CMK (cell line): ENCODE measurements around the gene TMUB2.
"Not testable (repeated sequence)": the region's sequence is repeated elsewhere in the genome, so short reads cannot be mapped to it uniquely, and the experiment has no call there.

Experiments used
- DNase-seq: peaks from one replicate; pipeline ENCODE4 v3.0.0-alpha.2; 2010; ENCODE audit warnings: low read depth

Gene TMUB2

DNA sequence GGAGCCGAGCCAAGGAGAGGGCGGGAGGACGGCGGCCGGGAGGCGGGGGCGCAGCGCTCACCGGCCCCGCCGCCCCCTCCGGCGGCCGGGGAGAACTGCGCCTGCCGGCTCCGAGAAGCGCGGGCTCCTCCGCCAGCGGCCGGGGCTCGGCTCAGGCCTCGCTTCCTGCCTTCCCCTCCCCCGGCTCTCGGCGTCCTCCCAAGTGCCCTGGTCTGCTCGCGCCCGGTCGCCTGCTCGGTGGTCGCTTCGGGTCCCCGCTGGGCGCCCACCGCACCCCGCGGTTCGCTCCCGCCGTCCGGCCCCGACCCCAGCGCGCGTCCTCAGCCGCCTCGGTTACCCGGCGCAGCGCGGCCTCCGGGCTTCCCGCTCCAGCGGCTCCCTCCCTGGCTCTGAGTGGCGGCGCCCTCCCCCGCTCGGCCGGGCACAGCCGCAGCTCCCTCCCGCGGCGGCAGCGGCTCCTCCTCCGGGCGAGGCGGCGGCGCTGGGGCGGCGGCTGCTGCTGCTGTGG, 32.4 kb downstream of the TMUB2 start:
- DNase-seq, result no peak

DNA sequence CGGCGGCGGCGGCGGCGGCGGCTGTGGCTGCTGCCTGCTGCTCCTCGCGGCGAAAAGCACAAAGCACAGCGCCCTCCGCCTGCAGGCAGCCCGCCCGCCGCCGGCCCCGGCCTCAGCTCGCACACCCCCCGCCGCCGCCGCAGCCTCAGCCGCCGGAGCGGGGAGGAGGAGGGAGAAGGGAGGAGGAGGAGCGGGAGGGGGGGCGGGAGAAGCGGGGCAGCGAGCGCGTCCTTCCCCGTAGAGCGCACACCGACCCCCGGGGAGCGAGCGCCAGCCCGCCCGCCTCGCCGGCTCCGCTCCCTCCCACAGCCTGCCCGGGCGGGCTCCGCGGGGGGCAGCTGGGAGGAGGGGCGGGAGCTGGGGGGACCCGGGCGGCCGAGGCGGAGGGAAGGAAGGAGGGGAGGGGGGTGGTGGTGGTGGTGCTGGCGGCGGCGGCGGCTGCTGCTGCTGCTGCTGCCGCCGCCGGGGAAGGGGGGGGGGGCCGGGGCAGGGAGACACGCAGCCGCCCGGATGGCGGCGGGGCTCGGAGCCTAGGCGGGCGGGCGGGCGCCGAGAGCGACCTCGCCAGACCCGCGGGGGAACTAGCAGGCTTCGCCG, 32.9 kb downstream of the TMUB2 start, which contains the start of gene UBTF:
TSS of gene UBTF (minus strand) at position 60 of the 597 bp plus-strand sequence. CDS start 1,446 bp downstream, outside the sequence.
- DNase-seq, result no peak

DNA sequence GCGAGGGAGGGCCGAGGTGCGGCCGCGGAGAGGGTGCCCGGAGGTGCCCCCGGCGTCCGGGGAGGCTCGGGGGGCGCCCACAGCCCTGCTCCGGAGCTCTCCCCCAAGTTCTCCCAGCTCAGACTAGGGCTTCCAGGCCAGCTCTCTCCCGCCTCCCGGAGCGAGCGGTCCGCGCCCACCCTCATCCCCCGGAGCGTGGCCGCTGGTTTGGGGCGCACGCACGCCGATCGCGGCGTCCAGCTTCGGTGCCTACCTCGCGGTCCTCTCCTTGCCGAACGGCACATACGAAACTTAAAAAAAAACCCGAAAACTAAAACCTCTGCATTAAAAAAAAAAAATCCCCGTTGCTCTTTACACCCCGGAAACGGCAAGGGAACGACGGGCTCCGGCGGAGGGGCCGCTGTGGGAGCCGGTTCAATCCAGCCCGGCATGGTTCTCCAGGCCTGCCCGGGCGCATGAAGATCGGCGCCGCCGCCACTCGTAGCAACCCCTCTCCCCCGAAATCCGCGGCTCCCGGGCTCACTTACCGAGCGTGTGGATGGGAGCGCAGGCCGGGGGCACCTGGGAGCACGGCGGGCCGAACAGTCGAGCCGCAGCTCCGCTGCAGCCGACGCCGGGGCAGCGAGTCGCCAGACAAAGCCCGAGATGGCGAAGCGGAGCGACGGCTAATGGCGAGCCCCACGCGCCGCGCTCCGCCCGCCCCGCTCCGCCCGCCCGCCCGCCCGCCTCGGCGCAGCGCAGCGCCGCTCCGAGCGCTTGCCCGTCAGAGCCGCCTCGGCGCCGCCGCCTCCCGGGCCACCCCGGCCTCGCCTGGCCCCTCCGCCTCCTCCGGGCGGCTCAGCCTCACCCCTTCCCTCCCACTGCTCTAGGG, 33.7 kb downstream of the TMUB2 start:
- DNase-seq, result no peak

DNA sequence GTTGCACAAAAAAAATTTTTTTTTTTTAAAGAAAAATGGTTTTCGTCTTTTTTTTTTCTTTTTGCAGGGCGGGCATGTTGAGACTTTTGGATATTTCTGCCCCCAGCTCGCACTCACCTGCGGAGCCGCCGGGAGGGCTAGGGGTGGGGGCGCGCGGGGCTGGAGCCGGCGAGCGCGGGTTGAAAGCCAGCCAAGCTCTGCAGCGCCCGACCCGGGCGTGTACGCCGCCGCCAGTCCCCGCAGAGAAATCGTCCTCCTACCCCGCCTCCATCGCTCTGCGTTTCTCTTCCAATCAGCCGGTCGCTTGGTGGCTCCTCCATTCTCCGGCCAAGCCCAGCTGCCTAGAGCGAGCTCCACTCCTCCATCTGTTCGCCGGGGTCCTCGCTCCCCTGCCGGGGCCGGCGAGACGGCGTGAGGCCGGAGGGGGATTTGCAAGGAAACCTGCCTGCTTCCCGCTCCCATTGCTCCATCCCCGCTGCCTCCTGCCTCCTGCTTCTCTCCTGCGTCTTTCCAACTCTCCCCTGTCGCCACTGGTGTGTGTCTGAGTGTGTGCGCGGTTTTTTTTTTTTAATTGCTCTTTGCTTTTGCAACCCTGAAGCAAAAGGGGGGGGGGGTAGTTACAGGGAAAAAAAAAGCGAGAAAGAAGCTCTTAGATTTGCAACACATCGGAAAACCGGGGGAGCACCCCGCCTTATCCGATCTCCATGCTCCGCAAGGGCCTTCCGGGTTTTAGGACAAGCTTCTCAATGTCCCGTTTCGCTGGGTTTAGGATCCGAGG, 34.5 kb downstream of the TMUB2 start:
- no peak for DNase-seq

DNA sequence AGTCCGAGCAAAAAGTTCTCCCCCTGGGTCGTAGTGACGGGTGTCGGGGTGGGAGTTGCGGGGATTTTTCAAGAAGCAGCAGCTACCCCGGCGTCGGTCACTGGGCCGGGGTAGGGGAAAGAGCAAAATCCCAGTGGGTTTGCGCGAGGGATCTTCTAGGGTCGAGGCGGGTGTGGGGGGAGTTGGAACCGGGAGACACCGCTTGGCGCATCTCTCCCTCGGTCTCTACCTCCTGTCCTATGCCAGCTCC, 35.0 kb downstream of the TMUB2 start:
- DNase-seq, result no peak

DNA sequence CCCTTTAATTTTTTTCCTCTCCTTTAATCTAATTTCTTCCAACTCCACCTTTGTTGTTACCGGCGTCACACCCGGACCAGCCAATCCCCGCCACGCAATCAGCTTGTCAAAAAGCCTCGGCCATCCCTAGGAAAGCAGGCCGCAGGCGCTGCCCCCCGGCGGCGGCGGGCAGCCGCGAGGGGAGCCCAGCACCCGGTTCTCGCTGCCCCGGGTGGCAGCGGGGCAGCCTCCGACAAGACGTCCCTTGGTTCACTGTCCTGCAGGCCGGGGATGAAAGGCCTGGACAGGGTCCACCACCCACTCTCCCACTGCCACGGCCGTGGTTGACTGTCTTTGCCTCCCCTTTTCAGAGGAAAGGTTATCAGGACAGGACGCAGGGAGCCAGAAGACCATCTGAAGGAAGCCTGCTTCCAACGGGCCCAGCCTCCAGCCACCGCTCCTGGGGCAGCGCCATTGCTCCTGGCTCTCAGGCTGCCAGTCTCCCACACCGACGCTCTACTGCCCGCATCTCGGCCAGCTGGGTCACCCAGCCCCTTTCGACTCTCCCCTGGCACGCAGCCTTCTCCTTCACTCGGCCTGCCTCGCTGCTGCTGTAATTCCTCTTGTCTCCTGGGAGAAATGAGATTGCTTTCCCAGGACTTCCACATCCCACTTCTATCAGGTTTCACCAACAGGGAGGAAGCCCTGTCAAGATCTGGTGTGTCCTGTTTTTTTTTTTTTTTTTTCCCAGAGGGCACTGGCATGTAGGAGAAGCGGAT, 35.5 kb downstream of the TMUB2 start:
- DNase-seq, result no peak

DNA sequence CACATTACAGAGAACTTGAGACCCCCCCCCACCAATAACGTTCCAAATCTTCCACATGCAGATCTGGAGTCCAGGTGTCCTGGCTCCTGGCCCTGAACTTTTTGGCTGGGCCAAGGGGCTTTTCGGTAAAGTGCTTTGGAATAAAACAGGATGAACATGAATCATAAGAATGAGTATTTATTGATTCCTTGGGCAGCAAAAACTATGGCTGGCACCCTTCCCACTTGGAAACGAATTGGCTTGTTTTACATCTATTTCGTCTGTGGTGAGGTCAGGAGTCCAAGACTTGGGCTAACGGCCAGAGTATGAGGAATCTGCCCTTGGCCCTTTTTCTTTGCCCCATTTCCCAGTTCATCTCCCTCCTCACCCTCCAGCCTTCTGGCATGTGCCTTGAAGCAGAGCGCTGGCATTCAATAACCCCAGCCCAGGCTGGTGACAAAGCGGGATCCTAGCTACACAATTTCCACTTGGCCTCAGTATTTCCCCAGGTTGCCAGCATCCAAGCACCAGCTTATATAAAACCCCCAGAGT, 36.8 kb downstream of the TMUB2 start:
- DNase-seq, result no peak

DNA sequence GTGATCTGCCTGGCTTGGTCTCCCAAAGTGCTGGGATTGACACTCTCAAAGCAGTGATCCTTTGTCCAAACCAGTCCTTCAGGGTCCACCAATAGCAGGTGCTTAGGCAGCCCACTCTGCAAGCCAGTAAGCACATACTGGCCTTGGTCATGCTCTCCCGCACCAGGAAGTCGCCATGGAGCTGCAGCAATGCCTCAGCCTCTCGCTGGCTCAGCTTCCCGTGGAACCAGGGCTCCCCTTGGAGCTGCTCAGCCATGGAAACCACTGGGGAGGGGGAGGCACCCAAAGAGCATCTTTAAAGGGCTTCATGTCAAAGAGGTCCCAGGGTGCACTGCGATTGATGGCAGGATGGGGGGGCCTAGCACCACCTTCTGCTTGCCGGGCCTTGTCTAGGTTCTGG, 42.3 kb downstream of the TMUB2 start:
- DNase-seq, result no peak

DNA sequence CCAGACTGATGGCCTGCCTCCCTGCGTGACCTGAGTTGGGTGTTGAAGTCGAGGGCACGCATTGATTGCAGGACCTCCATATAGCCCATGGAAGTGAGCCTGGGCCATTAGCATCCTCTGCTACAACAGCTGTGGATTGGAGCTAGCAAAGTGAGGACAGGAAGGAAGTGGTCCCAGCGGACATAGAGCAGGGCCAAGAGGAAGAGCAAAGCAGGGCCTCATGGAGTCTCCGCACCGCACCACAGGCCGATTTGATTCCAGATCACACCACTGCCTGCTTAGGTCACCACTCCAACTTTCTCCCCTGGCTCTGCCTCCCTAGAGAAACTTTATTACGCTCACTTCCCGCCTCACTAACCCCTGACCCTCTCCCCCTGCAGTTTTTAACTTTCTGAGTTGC, 43.4 kb downstream of the TMUB2 start:
- DNase-seq, result no peak

DNA sequence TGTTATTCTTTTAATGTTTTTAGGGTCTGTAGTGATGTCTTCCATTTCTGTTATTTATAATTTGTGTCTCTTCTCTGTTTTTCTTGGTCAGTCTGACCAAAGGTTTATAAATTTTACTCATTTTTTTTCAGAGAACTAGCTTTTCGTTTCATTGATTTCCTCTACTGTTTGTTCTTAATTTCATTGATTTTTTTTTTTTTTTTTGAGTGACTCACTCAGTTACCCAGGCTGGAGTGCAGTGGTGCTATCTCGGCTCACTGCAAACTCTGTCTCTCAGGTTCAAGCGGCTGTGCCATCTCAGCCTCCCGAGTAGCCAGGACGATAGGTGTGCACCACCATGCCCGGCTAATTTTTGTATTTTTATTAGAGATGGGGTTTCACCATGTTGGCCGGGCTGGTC, 45.3 kb downstream of the TMUB2 start:
- no peak for DNase-seq

DNA sequence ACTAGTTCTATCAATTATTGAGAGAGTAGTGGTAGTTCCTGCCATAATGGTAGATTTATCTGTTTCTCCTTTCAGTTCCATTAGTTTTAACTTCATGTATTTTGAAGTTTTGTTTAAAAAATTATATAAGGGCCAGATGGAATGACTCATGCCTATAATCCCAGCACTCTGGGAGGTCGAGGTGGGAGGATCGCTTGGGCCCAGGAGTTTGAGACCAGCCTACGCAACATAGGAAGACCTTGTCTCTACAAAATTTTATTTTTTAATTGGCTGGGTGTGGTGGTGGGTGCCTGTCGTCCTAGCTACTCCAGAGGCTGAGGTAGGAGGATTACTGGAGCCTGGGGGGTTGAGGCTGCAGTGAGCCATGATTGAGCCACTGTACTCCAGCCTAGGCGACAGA, 46.8 kb downstream of the TMUB2 start:
- no peak for DNase-seq

DNA sequence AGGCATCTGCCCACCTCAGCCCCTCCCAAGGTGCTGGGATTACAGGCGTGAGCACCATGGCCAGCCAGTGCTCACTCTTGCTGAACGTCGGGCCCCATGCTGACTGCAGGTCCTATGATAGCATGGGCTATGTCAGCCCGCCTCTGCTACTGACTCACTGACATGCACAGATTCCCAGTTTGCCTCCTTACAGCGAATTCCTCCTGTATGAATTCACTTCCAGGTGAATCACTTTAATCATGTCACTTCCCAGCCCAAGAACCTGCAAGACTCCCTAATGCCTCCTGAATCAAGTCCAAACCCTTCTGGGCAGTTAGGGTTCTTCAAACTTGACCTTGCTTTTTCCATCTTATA, 48.8 kb downstream of the TMUB2 start:
- no peak for DNase-seq

DNA sequence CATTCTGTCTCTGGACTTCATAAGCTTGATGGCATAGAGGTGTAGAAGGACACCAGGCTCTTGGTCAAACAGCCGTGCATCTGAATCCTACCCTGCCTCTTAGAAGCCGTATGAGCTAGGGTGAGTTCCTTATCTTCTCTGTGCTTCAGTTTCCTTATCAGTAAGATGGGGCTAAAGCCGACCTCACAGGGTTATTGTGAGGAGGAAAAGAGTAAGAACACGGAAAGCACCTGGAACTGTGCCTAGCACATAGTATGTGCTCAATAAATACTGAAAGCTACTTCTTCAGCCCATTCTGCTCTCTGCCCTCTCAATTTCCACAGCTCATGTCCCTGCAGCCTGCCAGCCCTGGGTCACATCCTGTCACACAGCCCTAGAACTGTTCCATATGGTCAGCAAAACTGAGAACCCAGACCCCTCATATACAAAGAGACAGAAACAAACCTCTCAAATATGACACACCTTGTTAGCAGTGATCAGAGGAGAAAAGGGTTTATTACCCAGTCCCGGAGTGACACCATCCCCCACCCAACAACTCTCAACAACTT, 49.7 kb downstream of the TMUB2 start:
- DNase-seq, result no peak

DNA sequence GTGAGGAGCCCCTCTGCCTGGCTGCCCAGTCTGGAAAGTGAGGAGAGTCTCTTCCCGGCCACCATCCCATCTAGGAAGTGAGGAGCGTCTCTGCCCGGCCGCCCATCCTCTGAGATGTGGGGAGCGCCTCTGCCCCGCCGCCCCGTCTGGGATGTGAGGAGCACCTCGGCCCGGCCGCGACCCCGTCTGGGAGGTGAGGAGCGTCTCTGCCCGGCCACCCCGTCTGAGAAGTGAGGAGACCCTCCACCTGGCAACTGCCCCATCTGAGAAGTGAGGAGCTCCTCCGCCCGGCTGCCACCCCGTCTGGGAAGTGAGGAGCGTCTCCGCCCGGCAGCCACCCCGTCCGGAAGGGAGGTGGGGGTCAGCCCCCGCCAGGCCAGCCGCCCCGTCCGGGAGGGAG, 51.1 kb downstream of the TMUB2 start:
- not testable (repeated sequence) for DNase-seq

DNA sequence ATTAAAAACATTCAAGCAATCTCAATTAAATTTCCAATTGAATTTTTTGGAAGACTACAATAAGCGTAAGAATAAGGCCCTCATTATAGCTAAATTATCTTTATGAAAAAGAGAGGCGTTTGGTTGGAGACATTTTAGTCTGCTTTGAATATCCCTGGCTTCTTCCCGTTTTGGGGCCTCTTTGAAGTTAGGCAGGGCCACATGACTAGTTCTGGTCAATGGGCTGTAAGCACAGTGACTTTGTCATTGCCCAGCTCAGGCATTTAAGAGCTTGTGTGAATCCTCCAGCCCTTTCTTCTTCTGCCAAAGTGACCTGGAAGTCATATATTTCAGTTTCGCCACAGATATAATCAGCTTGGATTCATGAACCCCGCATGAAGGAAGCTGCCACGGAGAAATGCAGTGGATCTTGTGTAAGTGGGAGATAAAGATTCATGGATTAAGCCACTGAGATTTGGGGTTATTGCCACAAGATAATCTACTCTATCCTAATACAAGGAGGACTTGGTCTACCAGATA, 54.4 kb downstream of the TMUB2 start:
- no peak for DNase-seq
